HEK293T (cell line): Measurements from ENCODE around the gene HSPA4.

Experiments used
- CTCF ChIA-PET: fragments of 350-600 bp; formaldehyde crosslinking; extraction: SDS; loops from one replicate; lab custom pipeline; 2021; ENCODE audit warnings: antibody characterized with exemption, inconsistent platforms; lab: Yijun Ruan, JAX
- POLR2A ChIA-PET: fragments of 350-600 bp; formaldehyde crosslinking; extraction: SDS; loops from one replicate; lab custom pipeline; 2020; ENCODE audit warnings: antibody characterized with exemption, inconsistent platforms; lab: Yijun Ruan, JAX
- DNase-seq: peaks from one replicate; pipeline ENCODE4 v3.0.0; 2012; ENCODE audit warnings: mixed read lengths; ENCODE audit errors: extremely low spot score
- ARNT ChIP-seq: fragments of 450-650 bp; IDR thresholded peaks from 2 replicates; pipeline ENCODE4 v1.6.1; 2017; ENCODE audit warnings: mild to moderate bottlenecking
- BHLHE40 ChIP-seq: fragments of 450-650 bp; IDR thresholded peaks from 2 replicates; pipeline ENCODE4 v1.6.1; 2016; ENCODE audit warnings: mild to moderate bottlenecking, moderate library complexity, borderline replicate concordance
- CTBP1 ChIP-seq: fragments of 450-650 bp; IDR thresholded peaks from 2 replicates; pipeline ENCODE4 v1.6.1; 2016; ENCODE audit warnings: borderline replicate concordance
- ELF4 ChIP-seq: fragments of 450-650 bp; IDR thresholded peaks from 2 replicates; pipeline ENCODE4 v1.6.1; 2017; ENCODE audit warnings: antibody characterized with exemption
- FOXA1 ChIP-seq: fragments of 450-650 bp; IDR thresholded peaks from 2 replicates; pipeline ENCODE4 v1.6.1; 2016; ENCODE audit warnings: mild to moderate bottlenecking
- FOXK2 ChIP-seq: fragments of 450-650 bp; IDR thresholded peaks from 2 replicates; pipeline ENCODE4 v1.6.1; 2016; ENCODE audit warnings: mild to moderate bottlenecking
- FOXM1 ChIP-seq: fragments of 450-650 bp; IDR thresholded peaks from 2 replicates; pipeline ENCODE4 v1.6.1; 2017; ENCODE audit warnings: mild to moderate bottlenecking, borderline replicate concordance
- HDGF ChIP-seq: fragments of 450-650 bp; IDR thresholded peaks from 2 replicates; pipeline ENCODE4 v1.6.1; 2017; ENCODE audit warnings: antibody characterized with exemption, borderline replicate concordance
- L3MBTL2 ChIP-seq: fragments of 450-650 bp; conservative IDR thresholded peaks from 2 replicates; pipeline ENCODE4 v1.6.1; 2016; ENCODE audit warnings: mild to moderate bottlenecking
- NFRKB ChIP-seq: fragments of 450-650 bp; IDR thresholded peaks from 2 replicates; pipeline ENCODE4 v1.6.1; 2016; ENCODE audit warnings: mild to moderate bottlenecking, moderate library complexity
- PKNOX1 ChIP-seq: fragments of 450-650 bp; IDR thresholded peaks from 2 replicates; pipeline ENCODE4 v1.6.1; 2016
- SP1 ChIP-seq: fragments of 450-650 bp; IDR thresholded peaks from 2 replicates; pipeline ENCODE4 v1.6.1; 2017
- SUZ12 ChIP-seq: fragments of 450-650 bp; IDR thresholded peaks from 2 replicates; pipeline ENCODE4 v1.6.1; 2016; ENCODE audit warnings: mild to moderate bottlenecking
- TARDBP ChIP-seq: fragments of 450-650 bp; IDR thresholded peaks from 2 replicates; pipeline ENCODE4 v1.6.1; 2016
- ZNF384 ChIP-seq: fragments of 450-650 bp; IDR thresholded peaks from 2 replicates; pipeline ENCODE4 v1.6.1; 2016

Gene HSPA4

DNA sequence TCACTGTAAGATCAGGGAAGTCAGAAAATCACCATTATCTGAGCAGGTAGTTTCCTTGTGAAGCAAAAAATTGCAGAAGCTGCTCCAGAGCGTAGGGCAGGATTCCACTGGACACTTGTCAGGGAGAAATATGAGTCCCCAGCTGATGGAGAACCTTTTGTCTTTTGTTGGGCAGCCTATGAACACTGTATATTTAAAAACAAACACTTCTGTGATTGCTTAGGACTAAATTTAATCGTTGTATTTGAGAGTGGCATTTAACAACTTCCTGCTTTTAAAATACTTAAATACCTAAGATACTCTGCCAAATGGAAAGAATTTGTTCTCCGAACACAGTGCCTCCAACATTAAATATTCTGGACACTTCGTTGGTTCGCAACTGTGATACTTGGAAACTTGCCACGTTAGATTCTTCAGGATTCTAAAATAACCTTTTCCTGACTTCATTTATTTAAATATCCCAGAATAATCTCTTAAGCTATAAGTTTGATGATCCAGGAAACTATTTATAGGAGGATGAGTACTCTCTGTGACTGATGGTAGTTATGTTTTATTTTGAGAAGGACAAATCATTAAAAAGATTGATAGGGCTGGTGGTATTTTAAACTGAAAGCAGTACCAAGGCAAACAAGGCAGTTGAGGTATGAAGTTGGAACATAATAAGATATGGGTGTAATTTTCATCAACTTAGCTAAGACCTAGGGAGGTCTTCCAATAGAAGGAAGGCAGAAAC is 2.7 kb upstream of the HSPA4 start:
- CTCF ChIA-PET, result interaction anchor here (0.6 kb wide), 1 partner anchor 166 kb away, joined by 4 read pairs; no protein-coding TSS in a partner anchor
- POLR2A ChIA-PET, result interaction anchor here (1.2 to 4.2 kb wide), 3 partner anchors 18 to 86 kb away, joined by 4 to 50 read pairs (median 4); partner anchors contain the start of gene AFF4
- no peak for TF ChIP-seq CTBP1
- TF ChIP-seq PKNOX1, result peak; percentile 75

GRCh38 chr5:133049726-133050048 is 2.1 kb upstream of the HSPA4 start:
- POLR2A ChIA-PET, result interaction anchor here (1.2 to 4.2 kb wide), 3 partner anchors 18 to 87 kb away, joined by 4 to 50 read pairs (median 4); partner anchors contain the start of gene AFF4
- DNase-seq, result no peak
- CTCF ChIA-PET, result interaction anchor here (0.6 kb wide), 1 partner anchor 14 kb away, joined by 3 read pairs; no protein-coding TSS in a partner anchor
- TF ChIP-seq FOXK2 (no peak), CTBP1 (no peak), ARNT (no peak), TARDBP (no peak), FOXA1 (peak; percentile 82), HDGF (no peak), PKNOX1 (peak; percentile 6; the same call in 1 of the 2 replicates), ELF4 (no peak)

More for the DNA sequence above, 2.7 kb upstream of the HSPA4 start:
- no peak for DNase-seq

DNA sequence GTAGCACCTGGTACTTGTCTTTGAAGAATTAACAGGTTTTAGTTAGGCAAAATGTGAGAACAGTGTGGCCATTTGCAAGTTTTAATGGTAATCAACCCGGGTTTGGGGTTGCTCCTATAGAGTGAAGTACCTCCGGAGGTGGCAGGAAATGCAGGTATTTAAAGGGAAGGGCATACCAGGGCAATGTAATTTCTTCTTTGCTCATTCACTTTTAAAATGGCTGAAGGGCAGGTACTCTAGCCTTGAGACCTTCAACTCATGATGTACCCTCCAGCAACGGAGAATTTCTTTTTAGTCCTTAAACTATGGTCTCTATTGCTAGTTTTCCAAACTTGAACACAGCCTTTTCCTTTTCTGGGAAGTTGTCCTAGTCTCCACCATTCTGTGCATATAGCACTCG is 1.3 kb upstream of the HSPA4 start:
- ChIA-PET POLR2A (interaction anchor here (1.4 to 4.2 kb wide), 5 partner anchors 12 to 87 kb away, joined by 4 to 50 read pairs (median 8); partner anchors contain the start of gene AFF4), CTCF (no interaction called here)
- no peak for TF ChIP-seq SUZ12
- TF ChIP-seq FOXK2, result no peak
- TF ChIP-seq SP1, result no peak
- no peak for TF ChIP-seq PKNOX1
- TF ChIP-seq BHLHE40, result no peak
- no peak for TF ChIP-seq NFRKB
- TF ChIP-seq TARDBP, result no peak
- TF ChIP-seq HDGF, result no peak
- no peak for TF ChIP-seq FOXM1
- no peak for DNase-seq

DNA sequence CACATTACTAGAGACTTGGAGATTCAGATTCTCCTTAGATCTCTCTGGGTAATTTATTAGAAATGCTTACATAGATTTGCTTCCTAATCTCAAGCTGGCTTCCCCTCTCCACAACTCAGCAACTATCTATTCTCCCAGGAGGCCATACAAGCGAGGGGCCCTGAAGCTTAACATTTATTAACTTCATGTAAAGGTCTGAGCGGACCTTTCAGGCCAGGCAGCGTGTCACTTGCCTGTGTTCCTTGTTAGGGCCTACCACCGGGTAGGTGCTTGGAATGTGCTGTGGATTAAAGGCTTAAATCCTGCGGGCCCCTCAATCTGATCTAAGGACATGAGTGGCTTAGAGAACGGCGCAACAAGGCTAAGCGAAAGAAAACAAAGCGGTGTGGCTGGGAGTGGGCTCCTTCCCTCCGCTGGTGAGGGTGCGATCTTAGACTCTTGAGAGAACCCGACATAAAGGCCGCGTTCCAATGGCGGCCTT is 712 bp upstream of the HSPA4 start:
- ChIA-PET CTCF (interaction anchor here (1.1 kb wide), 1 partner anchor 46 kb away, joined by 3 read pairs; no protein-coding TSS in a partner anchor), POLR2A (interaction anchor here (0.8 to 4.2 kb wide), 15 partner anchors 7 to 879 kb away, joined by 3 to 50 read pairs (median 8); partner anchors contain the start of genes AFF4 and ZCCHC10)
- TF ChIP-seq TARDBP (no peak), HDGF (no peak), ZNF384 (no peak)
- DNase-seq, result no peak

- ChIA-PET CTCF (interaction anchor here (0.7 to 1.1 kb wide), 2 partner anchors 45 to 250 kb away, joined by 3 read pairs; no protein-coding TSS in a partner anchor), POLR2A (interaction anchor here (0.5 to 4.2 kb wide), 18 partner anchors 9 to 878 kb away, joined by 3 to 50 read pairs (median 5); partner anchors contain the start of genes AFF4 and ZCCHC10)
- peak; percentile 65 for DNase-seq
- TF ChIP-seq SUZ12, result no peak
- 0 out of 2 replicates have a peak, but pooled peaks have one; percentile 32 for TF ChIP-seq L3MBTL2
- TF ChIP-seq FOXM1, result no peak
- TF ChIP-seq CTBP1, result no peak
- TF ChIP-seq ZNF384, result no peak
- no peak for TF ChIP-seq NFRKB
Measured at GRCh38 chr5:133052317-133053175, 733 bp downstream of the HSPA4 start.

- no peak for DNase-seq
- TF ChIP-seq SUZ12 (no peak), ARNT (no peak), PKNOX1 (0 out of 2 replicates have a peak, but pooled peaks have one; percentile 7)
- ChIA-PET CTCF (interaction anchor here (0.6 kb wide), 1 partner anchor 33 kb away, joined by 3 read pairs; no protein-coding TSS in a partner anchor), POLR2A (interaction anchor here (2.9 kb wide), 1 partner anchor 90 kb away, joined by 35 read pairs; the partner anchor contains the start of gene AFF4)
Measured at GRCh38 chr5:133053448-133053847, 1.6 kb downstream of the HSPA4 start.
